Thyroid gland (tissue), 4 donors: ENCODE measurements around the gene CDC16.

Experiments
- POLR2A ChIP-seq, 2 donors: fragments of 450-650 bp; IDR thresholded peaks; one replicate each; pipeline ENCODE4 v1.6.1; 2017; ENCODE audit warnings: antibody characterized with exemption in 2 of 2, mild to moderate bottlenecking in 2 of 2, moderate library complexity in 1 of 2
- TF ChIP-seq, protein P1 (sequence below), 6 experiments: fragments of 200-600 bp in 3 of 6; fragments of 450-650 bp in 3 of 6; sonication (generic) in 3 of 6; IDR thresholded peaks; one replicate each; pipeline ENCODE4 v1.5.1; 2016 to 2019; ENCODE audit warnings: antibody characterized with exemption in 6 of 6, mild to moderate bottlenecking in 2 of 6, inconsistent platforms in 1 of 6, moderate library complexity in 1 of 6

DNA sequence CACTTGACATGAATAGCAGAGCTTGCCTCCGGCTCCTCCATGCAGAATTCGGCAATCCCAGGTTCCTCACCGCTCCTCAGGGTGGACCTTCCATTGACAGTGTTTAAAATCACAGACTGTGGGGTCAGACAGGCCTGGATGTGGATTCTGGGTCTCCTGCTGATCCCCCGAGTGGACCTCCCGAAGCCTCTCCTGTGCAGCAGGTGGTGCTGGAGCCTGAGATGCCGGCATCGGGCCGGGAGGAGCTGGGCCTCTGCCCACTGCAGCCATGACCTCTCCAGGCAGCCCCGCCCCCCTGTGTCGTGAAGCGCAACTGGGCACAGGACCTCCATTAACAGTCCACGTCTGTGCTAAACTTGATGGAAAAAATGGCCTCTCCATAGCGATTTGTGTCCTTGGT is 10.5 kb upstream of the CDC16 start:
- TF ChIP-seq POLR2A (IDR thresholded peaks at IDR 0.05), result no peak
- TF ChIP-seq, protein P1, sequence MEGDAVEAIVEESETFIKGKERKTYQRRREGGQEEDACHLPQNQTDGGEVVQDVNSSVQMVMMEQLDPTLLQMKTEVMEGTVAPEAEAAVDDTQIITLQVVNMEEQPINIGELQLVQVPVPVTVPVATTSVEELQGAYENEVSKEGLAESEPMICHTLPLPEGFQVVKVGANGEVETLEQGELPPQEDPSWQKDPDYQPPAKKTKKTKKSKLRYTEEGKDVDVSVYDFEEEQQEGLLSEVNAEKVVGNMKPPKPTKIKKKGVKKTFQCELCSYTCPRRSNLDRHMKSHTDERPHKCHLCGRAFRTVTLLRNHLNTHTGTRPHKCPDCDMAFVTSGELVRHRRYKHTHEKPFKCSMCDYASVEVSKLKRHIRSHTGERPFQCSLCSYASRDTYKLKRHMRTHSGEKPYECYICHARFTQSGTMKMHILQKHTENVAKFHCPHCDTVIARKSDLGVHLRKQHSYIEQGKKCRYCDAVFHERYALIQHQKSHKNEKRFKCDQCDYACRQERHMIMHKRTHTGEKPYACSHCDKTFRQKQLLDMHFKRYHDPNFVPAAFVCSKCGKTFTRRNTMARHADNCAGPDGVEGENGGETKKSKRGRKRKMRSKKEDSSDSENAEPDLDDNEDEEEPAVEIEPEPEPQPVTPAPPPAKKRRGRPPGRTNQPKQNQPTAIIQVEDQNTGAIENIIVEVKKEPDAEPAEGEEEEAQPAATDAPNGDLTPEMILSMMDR (IDR thresholded peaks at IDR 0.05), result no peak
